ENCODE data around the gene GMPS. TPM values are rescaled to one million over a fixed set of nuclear protein-coding genes. Genes with fewer than 3 reads are reported as not detected.

Gene GMPS
- total and polyA plus RNA-seq, 4 experiments from 2014 or later = 50.5 to 103 (median 64.1) TPM

- Mint-ChIP-seq H3K9me3 (no peaks in the 10 kb centered on the region), H3K36me3 (no peaks in the 10 kb centered on the region), H3K4me1 (no peaks in the 10 kb centered on the region), H3K4me3 (no peak overlapping the region), H3K27me3 (peaks cover 7 to 12% of the 10 kb centered on the region in 2 donors), H3K27ac (no peak overlapping the region)
- ChIA-PET CTCF (ENCODE audit: partially characterized antibody) (no interaction called here), POLR2A (ENCODE audit: partially characterized antibody) (no interaction called here)
- H3K36me3 ChIP-seq (ENCODE audit: insufficient read depth, low read length) = no peaks in the 10 kb centered on the region
- intact Hi-C loops (cut with micrococcal nuclease) = no loop called here
- DNase-seq = no peak
- no peak overlapping the region for H3K27ac ChIP-seq (ENCODE audit: low read depth, low read length)
- no peaks in the 10 kb centered on the region for H3K4me1 ChIP-seq (ENCODE audit: insufficient read depth, low read length)
- H3K4me3 ChIP-seq (ENCODE audit: low read length in 2 of 2) = no peak overlapping the region
- no peaks in the 10 kb centered on the region for H3K9me3 ChIP-seq (ENCODE audit: control insufficient read depth in 1 of 2, low read length in 2 of 2)
- no peaks in the 10 kb centered on the region for H3K27me3 ChIP-seq (ENCODE audit: insufficient read depth, low read length)
These were observed 119.1 kb downstream of the GMPS start for GRCh38 chr3:155989536-155989935.

GRCh38 chr3:155991212-155991611 is 120.8 kb downstream of the GMPS start:
- Mint-ChIP-seq H3K9me3 (no peaks in the 10 kb centered on the region), H3K4me1 (no peaks in the 10 kb centered on the region), H3K36me3 (no peaks in the 10 kb centered on the region), H3K27me3 (peaks cover 7% of the 10 kb centered on the region in 2 donors), H3K27ac (no peak overlapping the region), H3K4me3 (no peak overlapping the region)
- POLR2A ChIA-PET (ENCODE audit: partially characterized antibody) = no interaction called here
- Histone ChIP-seq H3K9me3 (ENCODE audit: control insufficient read depth in 1 of 2, low read length in 2 of 2) (no peaks in the 10 kb centered on the region), H3K4me3 (ENCODE audit: low read length in 2 of 2) (no peak overlapping the region), H3K27ac (ENCODE audit: low read depth, low read length) (no peak overlapping the region), H3K4me1 (ENCODE audit: insufficient read depth, low read length) (no peaks in the 10 kb centered on the region), H3K27me3 (ENCODE audit: insufficient read depth, low read length) (no peaks in the 10 kb centered on the region), H3K36me3 (ENCODE audit: insufficient read depth, low read length) (no peaks in the 10 kb centered on the region)
- no peak for DNase-seq
- CTCF ChIA-PET (ENCODE audit: partially characterized antibody) = no interaction called here
- intact Hi-C loops (cut with micrococcal nuclease) = no loop called here

- intact Hi-C loops (cut with micrococcal nuclease) = no loop called here
- no peak overlapping the region for H3K4me3 Mint-ChIP-seq
- CTCF ChIA-PET (ENCODE audit: partially characterized antibody) = interaction anchor here (1.7 kb wide), 1 partner anchor 186 kb away, joined by 5 read pairs; the partner anchor contains the start of gene C3orf33
These were observed 121.4 kb downstream of the GMPS start for GRCh38 chr3:155991847-155992246.

More at GRCh38 chr3:155991847-155992246, 121.4 kb downstream of the GMPS start:
- Histone ChIP-seq H3K36me3 (ENCODE audit: insufficient read depth, low read length) (no peaks in the 10 kb centered on the region), H3K27me3 (ENCODE audit: insufficient read depth, low read length) (no peaks in the 10 kb centered on the region), H3K4me1 (ENCODE audit: insufficient read depth, low read length) (no peaks in the 10 kb centered on the region), H3K27ac (ENCODE audit: low read depth, low read length) (no peak overlapping the region), H3K9me3 (ENCODE audit: control insufficient read depth in 1 of 2, low read length in 2 of 2) (no peaks in the 10 kb centered on the region), H3K4me3 (ENCODE audit: low read length in 2 of 2) (no peak overlapping the region)
- no peak overlapping the region for H3K27ac Mint-ChIP-seq
- no peaks in the 10 kb centered on the region for H3K9me3 Mint-ChIP-seq
- POLR2A ChIA-PET (ENCODE audit: partially characterized antibody) = no interaction called here
- no peaks in the 10 kb centered on the region for H3K4me1 Mint-ChIP-seq
- peaks cover 7% of the 10 kb centered on the region in 2 donors for H3K27me3 Mint-ChIP-seq
- H3K36me3 Mint-ChIP-seq = no peaks in the 10 kb centered on the region
- DNase-seq = no peak

Other genes starting within 250 kb of the GMPS start
- not detected for gene PLCH1, start 125.6 kb upstream of the GMPS start, total RNA-seq
- gene PLCH1, start 125.6 kb upstream of the GMPS start, polyA plus RNA-seq = under 1 TPM in 1 of 2 donors, not detected in 1; 0.02 TPM
- gene C3orf33, start 64.4 kb upstream of the GMPS start, total RNA-seq = 1 to 10 TPM; 3.1 to 3.4 TPM
- gene C3orf33, start 64.4 kb upstream of the GMPS start, polyA plus RNA-seq = 1 to 10 TPM; 3.7 to 4.6 TPM
- 10 to 100 TPM; 44.9 to 45.8 TPM for gene SLC33A1, start 16.2 kb upstream of the GMPS start, total RNA-seq
- gene SLC33A1, start 16.2 kb upstream of the GMPS start, polyA plus RNA-seq = 10 to 100 TPM; 18.4 to 23.7 TPM
- not detected for gene KCNAB1, start 249.9 kb downstream of the GMPS start, total RNA-seq
- gene KCNAB1, start 249.9 kb downstream of the GMPS start, polyA plus RNA-seq = under 1 TPM; 0.40 to 0.58 TPM